Ectodermal cell (in vitro differentiated cells): ENCODE measurements around the gene SLC49A3.

Experiments
- H3K27ac ChIP-seq: 2 replicates; pipeline ENCODE4 v1.7.0; 2013; ENCODE audit warnings: mild to moderate bottlenecking, low read depth, low read length; ENCODE audit not compliant: insufficient read depth, poor library complexity, severe bottlenecking
- H3K27me3 ChIP-seq: 2 replicates; pipeline ENCODE4 v1.7.0; 2013; ENCODE audit warnings: mild to moderate bottlenecking, low read length; ENCODE audit not compliant: insufficient read depth, control insufficient read depth, poor library complexity, severe bottlenecking
- H3K36me3 ChIP-seq: one replicate; pipeline ENCODE4 v1.7.0; 2013; ENCODE audit warnings: low read length; ENCODE audit not compliant: control insufficient read depth, insufficient read depth
- H3K4me1 ChIP-seq: one replicate; pipeline ENCODE4 v1.7.0; 2013; ENCODE audit warnings: low read length; ENCODE audit not compliant: control insufficient read depth, insufficient read depth
- H3K4me3 ChIP-seq: 2 replicates; pipeline ENCODE4 v1.7.0; 2013; ENCODE audit warnings: low read depth, low read length, control low read depth; ENCODE audit not compliant: insufficient read depth
- H3K9me3 ChIP-seq: 2 replicates; pipeline ENCODE4 v1.7.0; 2013; ENCODE audit warnings: mild to moderate bottlenecking, low read length, moderate library complexity; ENCODE audit not compliant: control insufficient read depth
- WGBS, 2 experiments: methylation state at CpG; one replicate each; pipeline ENCODE4 v1.1.7; 2013; ENCODE audit warnings: missing lambda C conversion rate in 2 of 2; 5-methylcytosine and 5-hydroxymethylcytosine counted together

Gene SLC49A3

GRCh38 chr4:687048-687970 lies 1.6 kb downstream of the SLC49A3 start:
- WGBS, 2 experiments, result 85 to 87% methylated on average over 38 of the region's 38 CpGs
- Histone ChIP-seq H3K36me3 (no peaks in the 10 kb centered on the region), H3K9me3 (no peaks in the 10 kb centered on the region), H3K4me1 (peaks cover 19% of the 10 kb centered on the region), H3K4me3 (no peak overlapping the region), H3K27me3 (peaks cover 10% of the 10 kb centered on the region), H3K27ac (no peak overlapping the region)

GRCh38 chr4:686413-687040 lies 2.4 kb downstream of the SLC49A3 start:
- Histone ChIP-seq H3K4me1 (peaks cover 19% of the 10 kb centered on the region), H3K9me3 (no peaks in the 10 kb centered on the region), H3K27me3 (peaks cover 10% of the 10 kb centered on the region), H3K36me3 (no peaks in the 10 kb centered on the region), H3K27ac (no peak overlapping the region), H3K4me3 (no peak overlapping the region)
- 93 to 94% methylated on average over 31 of the region's 31 CpGs for WGBS, 2 experiments

GRCh38 chr4:685679-686412 lies 3.1 kb downstream of the SLC49A3 start:
- H3K9me3 ChIP-seq, result no peaks in the 10 kb centered on the region
- 93% methylated on average over 37 of the region's 37 CpGs for WGBS, 2 experiments
- no peaks in the 10 kb centered on the region for H3K36me3 ChIP-seq
- peaks cover 19% of the 10 kb centered on the region for H3K4me1 ChIP-seq
- no peak overlapping the region for H3K27ac ChIP-seq
- peaks cover 11% of the 10 kb centered on the region for H3K27me3 ChIP-seq
- no peak overlapping the region for H3K4me3 ChIP-seq

GRCh38 chr4:684623-685327 lies 4.2 kb downstream of the SLC49A3 start:
- no peak overlapping the region for H3K27ac ChIP-seq

GRCh38 chr4:683982-684622 lies 4.8 kb downstream of the SLC49A3 start:
- Histone ChIP-seq H3K27ac (no peak overlapping the region), H3K9me3 (no peaks in the 10 kb centered on the region), H3K27me3 (peaks cover 20% of the 10 kb centered on the region), H3K4me3 (no peak overlapping the region), H3K4me1 (peaks cover 6% of the 10 kb centered on the region), H3K36me3 (no peaks in the 10 kb centered on the region)
- WGBS, 2 experiments, result 56% methylated on average over 19 of the region's 19 CpGs

More at GRCh38 chr4:684623-685327, 4.2 kb downstream of the SLC49A3 start:
- H3K4me3 ChIP-seq, result no peak overlapping the region
- peaks cover 13% of the 10 kb centered on the region for H3K4me1 ChIP-seq
- no peaks in the 10 kb centered on the region for H3K9me3 ChIP-seq
- H3K36me3 ChIP-seq, result no peaks in the 10 kb centered on the region
- peaks cover 22% of the 10 kb centered on the region for H3K27me3 ChIP-seq
- WGBS, 2 experiments, result 89% methylated on average over 21 of the region's 21 CpGs

- H3K36me3 ChIP-seq, result no peaks in the 10 kb centered on the region
- no peak overlapping the region for H3K4me3 ChIP-seq
- H3K9me3 ChIP-seq, result no peaks in the 10 kb centered on the region
- H3K4me1 ChIP-seq, result no peaks in the 10 kb centered on the region
- H3K27me3 ChIP-seq, result peaks cover 13% of the 10 kb centered on the region
- 89 to 91% methylated on average over 25 of the region's 25 CpGs for WGBS, 2 experiments
- no peak overlapping the region for H3K27ac ChIP-seq
These were observed 5.6 kb downstream of the SLC49A3 start for GRCh38 chr4:683247-683897.

- Histone ChIP-seq H3K4me1 (no peaks in the 10 kb centered on the region), H3K36me3 (no peaks in the 10 kb centered on the region), H3K9me3 (no peaks in the 10 kb centered on the region), H3K4me3 (no peak overlapping the region), H3K27me3 (peaks cover 12% of the 10 kb centered on the region), H3K27ac (no peak overlapping the region)
- 94 to 95% methylated on average over 23 of the region's 23 CpGs for WGBS, 2 experiments
These were observed 6.3 kb downstream of the SLC49A3 start for GRCh38 chr4:682490-683172.

- Histone ChIP-seq H3K4me1 (no peaks in the 10 kb centered on the region), H3K27ac (no peak overlapping the region), H3K9me3 (no peaks in the 10 kb centered on the region), H3K27me3 (peaks cover 12% of the 10 kb centered on the region), H3K4me3 (no peak overlapping the region), H3K36me3 (no peaks in the 10 kb centered on the region)
- 82 to 85% methylated on average over 55 to 57 of the region's 58 CpGs for WGBS, 2 experiments
These were observed 7.1 kb downstream of the SLC49A3 start for GRCh38 chr4:681736-682451.
